Measurements from ENCODE around the gene PXT1.

The PXT1 gene

DNA sequence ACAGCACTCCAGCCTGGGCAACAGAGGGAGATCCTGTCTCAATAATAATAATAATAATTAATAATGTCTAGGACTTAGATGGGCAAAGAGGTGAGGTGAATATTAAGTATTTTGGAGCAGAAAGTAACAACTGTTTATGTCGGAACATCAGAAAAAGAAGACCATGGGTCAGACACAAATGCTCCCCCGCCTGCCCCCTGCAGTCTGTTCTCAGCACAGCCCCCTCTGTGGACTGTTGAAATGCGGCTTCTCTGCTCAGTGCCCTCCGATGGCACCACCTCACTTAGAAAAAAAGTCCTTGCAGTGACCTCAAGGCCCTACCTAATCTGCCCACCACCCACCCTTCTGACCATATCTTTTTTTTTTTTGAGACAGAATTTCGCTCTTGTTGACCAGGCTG, 50.0 kb downstream of the PXT1 start:
- DNase-seq (ENCODE audit: low read depth in 2 of 2, low spot score in 1 of 2) = no peak

DNA sequence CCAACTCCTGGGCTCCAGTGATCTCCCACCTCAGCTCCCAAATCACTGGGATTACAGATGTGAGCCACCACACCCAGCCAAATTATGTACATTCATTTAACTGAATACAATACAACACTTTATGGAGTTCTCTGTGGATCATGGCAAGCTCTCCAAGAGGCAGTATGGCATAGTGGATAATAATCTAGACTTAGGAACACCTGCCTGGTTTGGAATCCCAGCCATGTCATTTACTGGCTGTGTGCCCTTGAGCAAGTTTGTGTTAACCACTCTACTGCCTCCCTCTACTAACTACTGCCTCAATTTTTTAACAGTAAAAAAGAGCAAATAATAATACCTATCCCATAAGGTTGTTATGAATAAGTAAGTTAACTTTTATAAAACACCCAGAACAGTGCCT, 53.3 kb downstream of the PXT1 start:
- no peak for DNase-seq (ENCODE audit: low read depth in 2 of 2, low spot score in 1 of 2)

DNA sequence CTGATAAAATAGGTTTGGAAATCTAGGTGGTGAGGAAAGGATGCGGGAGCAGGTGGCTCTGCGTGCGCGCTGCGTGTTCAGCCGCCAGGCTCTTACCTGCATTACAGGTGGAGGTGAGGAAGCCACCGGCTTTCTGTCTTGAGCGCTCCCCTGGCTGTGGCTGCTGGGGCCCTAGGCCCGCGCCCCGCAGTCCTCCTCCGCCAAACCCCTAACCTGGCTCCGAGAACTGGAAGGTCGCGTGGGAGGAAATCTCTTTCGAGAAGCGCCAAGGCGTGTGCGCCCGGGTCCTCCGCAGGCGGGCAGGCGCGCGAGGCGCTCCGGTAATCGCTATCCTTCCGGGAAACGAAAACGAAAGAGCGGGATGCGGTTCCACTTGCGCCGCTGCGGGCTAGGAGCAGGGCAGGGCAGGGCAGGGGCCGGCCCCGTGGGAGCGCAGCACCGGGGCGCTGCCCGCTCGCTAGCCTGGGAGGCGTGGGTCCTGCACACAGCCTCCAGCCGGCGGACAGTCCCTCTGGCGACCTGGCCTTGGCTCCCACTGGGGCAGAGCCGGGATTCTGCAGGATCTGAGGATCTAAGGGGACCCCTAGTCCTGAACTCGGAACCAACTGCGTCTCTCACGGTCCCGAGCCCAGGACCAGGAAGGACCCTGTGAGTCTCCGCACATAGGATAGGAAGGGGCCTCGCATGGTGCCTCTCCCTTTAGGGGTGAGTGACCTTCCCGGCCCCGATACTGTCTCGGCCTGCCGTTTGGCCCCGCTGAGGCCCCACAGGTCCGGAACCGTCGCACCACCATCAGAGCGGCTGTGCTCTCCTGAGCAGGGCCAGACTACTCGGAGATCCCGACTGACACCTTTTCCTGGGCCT, 55.0 kb downstream of the PXT1 start, which contains the start of gene ETV7:
Gene ETV7 (minus strand): TSS at position 230 of the 864 bp plus-strand sequence. CDS start 128 bp downstream, at position 102.
- DNase-seq (ENCODE audit: low read depth in 2 of 2, low spot score in 1 of 2) = no peak

DNA sequence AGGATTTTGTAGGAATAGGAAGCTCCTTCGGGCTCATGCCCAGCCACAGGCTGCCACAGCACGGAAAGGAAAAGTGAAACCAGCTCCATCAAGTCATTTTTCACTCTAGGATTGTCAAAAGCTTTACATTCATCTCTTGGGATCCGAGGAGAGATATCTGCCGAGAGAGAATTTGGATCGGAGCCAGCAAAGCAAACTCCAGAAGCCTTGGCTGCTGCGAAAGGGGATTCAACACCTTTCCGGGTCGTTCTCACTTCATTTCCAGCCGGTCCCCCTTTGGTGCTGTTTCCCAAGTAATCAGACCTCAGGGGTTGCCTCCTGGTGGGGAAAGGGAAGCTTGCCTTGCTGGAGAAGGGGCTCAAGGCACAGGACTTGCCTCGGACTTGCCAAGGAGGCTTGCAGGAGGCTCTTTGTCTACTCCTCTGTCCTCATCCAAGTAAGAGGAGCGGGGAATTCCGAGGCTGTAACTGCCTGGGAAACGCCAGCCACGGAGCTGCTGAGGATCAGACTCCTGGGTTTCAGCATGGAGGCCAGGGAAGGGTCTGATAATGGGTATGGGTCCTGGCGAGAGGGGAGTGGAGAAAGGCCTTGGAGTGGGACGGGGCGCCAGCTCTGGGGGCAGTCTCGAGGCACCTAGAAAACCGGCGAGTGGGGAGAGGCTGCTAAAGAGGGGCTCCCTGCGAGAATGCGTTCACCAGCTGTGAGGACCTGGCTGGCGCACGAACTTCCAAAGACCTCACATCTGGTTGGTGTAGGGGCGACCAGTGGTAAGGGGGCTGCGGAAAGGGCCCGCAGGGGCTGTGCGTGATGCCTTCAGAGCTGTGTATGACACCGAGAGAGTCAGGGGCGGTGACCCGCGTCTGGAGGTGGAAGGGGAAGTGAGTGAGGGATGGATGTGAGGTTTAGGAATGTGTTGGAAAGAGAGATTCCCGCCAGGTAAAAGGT, 55.9 kb downstream of the PXT1 start:
- no peak for DNase-seq (ENCODE audit: low read depth in 2 of 2, low spot score in 1 of 2)

DNA sequence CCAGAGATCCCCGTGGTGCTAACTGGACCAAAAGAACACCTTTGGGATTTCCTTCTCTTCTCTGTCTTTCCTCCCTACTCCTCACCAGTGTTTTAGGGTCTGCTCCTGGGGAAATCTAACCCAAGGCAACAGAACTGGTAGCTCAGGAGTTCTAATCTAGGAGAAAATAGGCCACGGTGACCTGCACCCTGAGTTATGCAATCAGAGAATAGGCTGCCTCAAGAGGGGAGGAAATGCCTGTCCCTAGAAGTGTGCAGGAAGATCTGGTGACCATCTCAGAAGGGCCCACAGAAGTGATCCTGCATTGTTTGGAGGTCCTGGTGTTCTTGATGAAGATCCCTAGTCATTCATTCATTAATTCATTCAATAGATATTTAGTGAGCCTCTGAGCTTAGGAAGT, 58.6 kb downstream of the PXT1 start:
- DNase-seq (ENCODE audit: low read depth in 2 of 2, low spot score in 1 of 2) = no peak

DNA sequence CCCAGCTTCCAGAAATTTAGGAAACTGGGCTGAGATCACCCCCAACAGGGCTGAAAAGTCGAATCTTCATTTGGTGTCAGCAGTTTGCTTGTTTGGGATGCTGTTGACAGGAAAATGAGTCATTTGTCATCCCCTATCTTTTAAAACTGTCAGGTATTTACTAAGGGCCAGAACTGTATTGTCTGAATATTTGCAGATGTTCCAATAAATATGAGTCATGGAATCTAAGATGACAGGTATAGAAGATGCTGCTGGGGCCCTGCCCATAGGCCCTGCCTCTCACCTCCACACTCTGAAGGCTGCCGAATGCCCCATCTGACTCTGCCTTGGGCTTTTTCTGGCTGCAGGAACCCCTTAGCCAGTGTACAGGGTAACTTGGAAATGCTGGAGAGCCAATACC, 59.0 kb downstream of the PXT1 start:
- DNase-seq (ENCODE audit: low read depth in 2 of 2, low spot score in 1 of 2) = no peak

DNA sequence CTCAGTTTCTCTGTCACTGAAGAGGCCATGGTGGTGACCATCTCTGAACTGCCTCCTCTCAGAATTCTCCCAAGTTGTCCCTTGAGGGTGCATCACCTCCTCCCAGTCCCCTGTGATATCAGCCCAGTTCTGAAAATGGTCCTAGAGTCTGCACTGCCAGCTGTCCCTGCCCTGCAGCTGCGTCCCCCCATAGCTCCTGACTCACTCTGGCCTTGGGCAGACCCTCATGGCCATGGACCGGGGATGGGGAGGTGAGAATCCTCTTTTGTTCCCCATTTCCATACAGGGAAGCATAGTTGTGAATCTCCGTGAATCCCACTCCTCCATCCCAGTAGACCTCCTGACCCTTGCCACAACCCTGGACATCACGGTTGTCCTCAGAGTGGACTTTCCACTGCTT, 59.7 kb downstream of the PXT1 start:
- DNase-seq (ENCODE audit: low read depth in 2 of 2, low spot score in 1 of 2) = no peak

DNA sequence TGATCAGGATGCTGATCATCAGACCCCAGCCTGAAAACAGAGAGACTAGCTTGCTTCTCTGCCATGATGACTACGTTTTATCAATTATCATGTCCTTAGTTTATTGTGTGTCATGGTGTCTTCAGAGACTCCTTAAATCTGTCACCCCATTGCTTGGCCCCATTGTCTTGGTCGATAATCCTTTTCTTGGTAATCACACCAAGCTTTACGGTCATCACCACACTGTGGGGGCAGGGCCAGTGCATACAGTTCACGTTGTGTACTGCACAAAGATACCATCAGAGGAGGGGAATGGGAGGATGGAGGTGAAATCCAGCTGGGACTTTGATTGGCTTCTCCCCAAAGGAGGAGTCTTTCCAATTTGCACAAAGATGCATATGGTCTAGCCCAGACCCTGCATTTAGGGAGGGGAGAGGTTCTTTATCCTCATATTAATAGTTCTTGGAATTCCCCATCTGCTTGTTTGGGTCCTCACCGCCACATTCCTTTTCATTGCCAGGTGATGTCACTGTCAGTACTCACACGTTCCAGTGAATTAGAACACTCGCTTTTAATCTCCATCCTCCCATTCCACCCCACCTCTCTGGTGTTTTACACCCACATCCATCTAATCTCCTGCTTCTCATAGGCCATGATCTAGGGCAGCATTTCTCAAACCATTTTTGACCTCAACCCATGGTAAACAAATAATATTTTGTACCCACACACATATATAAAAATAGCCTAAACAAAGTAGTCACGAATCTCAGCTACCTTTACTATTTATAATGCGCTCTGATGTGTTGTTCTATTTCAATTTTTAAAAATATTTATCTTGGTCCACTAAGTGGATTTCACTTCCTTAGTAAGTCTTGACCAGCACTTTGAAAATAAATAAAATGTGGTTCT, 60.9 kb downstream of the PXT1 start:
- no peak for DNase-seq (ENCODE audit: low read depth in 2 of 2, low spot score in 1 of 2)

DNA sequence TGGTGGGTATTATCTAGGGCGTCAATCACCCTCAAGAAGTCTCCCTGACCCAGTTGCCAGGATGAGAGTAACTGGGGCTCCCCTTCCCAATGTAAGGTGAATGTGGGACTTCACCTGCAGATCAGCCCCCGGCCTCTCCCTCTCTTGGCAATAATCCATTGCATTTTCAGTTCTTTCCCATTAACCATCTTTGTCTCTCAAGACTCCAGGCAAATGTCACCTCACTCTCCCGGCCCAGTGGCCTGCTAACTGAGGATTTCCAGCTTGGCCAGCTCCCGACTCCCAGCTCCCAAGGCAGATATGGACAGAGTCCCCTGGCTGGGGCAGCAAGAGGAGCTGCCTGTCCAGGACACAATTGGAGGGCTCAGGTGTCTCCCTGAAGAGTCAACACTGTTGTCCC, 62.5 kb downstream of the PXT1 start:
- DNase-seq (ENCODE audit: low read depth in 2 of 2, low spot score in 1 of 2) = no peak

DNA sequence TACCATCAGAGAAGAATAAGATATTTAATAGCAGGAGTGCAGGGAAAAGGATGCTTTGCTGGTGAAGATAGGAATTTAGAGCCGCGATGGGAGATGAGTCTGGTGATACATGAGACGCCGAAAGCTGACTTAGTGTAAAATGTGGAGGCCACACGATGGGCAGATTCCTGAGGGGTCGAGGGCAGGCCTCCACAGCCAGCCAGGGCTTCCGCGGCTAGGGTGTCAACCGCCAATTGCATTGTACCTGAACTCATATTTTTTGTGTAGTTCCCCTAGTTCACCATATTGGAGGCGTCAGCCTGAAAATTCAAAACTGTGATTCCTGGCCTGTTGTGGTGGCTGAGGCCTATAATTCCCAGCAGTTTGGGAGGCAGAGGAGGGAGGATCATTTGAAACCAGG, 63.7 kb downstream of the PXT1 start:
- DNase-seq (ENCODE audit: low read depth in 2 of 2, low spot score in 1 of 2) = no peak

DNA sequence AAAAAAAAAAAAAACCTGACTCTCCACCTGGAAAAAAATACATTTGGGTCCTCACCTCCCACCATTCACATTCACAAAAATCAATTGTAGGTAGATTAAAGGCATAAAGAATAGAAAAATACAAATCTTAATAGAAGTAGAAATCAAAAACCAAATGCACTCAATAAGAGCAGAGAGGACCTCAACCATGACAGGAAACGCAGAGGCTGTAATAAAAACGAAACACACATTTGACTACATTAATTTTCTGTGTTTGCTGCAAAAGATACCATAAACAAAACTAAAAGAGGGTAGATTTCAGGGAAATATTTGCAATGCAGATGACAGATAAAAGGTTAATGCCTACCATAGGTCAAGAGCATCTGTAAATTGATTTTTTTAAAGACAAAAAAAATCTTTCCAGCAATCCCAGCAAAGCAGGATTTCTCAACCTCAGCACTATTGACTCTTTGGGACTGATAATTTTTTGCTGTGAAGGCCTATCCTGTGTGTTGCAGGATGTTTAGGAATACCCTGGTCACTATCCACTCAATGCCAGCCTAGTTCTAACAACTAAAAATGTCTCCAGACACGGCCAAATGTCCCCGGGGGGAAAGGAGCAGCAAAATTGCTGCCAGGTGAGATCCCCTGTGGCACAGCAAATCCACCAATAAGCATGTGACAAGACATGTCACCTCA, 64.3 kb downstream of the PXT1 start:
- no peak for DNase-seq (ENCODE audit: low read depth in 2 of 2, low spot score in 1 of 2)

DNA sequence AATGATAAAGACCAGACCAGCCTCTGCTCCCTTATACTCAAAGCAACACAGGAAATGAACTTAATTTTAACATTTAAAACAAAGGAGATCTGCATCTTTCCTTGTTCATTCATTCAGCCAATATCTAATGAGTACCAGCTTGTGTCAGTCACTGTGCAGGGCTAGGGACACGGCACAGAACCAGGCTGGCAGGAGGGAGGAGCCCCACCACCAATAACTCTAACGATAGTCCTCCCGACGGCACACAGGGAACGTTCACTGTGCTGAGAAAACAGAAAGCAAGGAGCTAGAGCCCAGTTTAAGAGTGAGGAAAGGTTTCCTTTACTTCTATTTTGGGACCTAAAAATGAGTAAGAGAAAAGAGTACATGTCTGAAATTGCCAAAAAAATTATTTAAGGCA, 65.1 kb downstream of the PXT1 start:
- DNase-seq (ENCODE audit: low read depth in 2 of 2, low spot score in 1 of 2) = no peak

DNA sequence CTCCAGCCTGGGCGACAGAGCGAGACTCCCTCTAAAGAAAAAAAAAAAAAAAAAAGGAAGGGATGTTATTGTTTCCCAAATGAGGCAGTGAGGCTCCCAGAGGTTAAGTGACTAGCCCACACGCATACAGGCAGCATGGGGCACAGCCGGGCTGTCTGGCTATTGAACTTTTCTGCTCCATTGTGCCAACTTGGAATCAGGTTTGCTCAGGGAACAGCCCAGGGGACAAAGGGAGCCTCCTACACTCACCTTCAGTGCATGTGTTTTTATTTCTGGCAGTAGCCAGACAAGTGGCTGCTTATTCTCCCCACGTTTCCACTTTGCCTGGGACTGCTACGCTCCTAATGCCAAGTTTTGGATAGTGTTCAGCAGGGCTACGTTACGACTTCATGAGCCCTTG, 65.9 kb downstream of the PXT1 start:
- DNase-seq (ENCODE audit: low read depth in 2 of 2, low spot score in 1 of 2) = no peak

DNA sequence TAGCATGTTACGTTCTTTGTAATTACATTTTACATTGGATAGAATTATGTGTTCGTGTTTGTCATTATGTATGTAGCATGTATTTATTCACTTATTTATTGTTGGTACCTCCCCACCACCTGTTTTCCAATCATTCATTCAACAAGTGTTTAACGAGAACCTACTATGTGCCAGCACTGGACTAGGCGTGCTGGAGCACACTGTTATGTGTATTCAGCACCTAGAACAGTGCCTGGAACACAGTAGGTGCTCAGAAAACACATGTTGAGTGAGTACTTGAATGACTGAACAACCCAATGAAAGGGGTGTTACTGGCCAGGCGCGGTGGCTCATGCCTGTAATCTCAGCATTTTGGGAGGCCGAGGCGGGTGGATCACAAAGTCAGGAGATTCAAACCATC, 66.5 kb downstream of the PXT1 start:
- DNase-seq (ENCODE audit: low read depth in 2 of 2, low spot score in 1 of 2) = no peak

DNA sequence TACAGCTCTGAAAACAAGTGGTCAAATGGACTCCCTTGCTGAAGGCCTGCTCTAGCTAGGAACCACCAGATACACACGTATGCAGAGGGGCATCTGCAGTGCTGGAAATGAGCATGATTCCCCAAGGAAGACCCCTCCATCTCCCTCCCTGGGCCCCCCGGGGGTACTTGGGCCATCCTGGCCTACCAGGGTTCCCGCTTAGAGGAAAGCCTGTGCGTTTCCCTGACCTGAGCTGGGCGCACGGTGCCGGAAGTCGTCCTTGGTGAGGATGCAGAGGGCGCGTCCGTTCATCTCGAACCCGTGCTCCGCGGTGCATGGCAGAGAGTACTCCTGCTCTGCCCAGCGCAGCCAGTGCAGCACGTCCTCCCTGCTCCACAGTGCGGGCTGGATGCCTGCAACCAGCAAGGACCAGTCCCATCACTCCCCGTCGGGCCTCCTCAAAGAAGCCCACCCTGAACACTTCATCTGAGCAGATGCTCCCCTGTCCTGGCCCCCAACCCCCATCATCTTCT, 67.0 kb downstream of the PXT1 start:
- DNase-seq (ENCODE audit: low read depth in 2 of 2, low spot score in 1 of 2) = no peak

DNA sequence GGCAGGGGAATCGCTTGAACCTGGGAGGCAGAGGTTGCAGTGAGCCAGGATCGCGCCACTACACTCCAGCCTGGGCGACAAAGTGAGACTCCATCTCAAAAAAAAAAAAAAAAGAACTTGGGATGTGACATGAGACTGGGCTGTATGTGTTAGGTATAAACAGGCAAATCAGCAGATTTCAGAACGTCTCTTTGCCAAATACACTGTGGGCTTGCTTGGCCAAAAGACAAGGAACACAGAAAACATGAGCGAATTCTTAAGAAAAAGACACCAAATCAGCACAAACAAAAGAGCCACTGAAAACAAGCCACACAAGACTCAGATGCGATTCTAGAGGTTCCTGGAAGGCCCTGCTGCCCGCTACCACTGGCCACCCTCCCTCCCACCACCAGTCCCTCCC, 67.7 kb downstream of the PXT1 start:
- DNase-seq (ENCODE audit: low read depth in 2 of 2, low spot score in 1 of 2) = no peak

DNA sequence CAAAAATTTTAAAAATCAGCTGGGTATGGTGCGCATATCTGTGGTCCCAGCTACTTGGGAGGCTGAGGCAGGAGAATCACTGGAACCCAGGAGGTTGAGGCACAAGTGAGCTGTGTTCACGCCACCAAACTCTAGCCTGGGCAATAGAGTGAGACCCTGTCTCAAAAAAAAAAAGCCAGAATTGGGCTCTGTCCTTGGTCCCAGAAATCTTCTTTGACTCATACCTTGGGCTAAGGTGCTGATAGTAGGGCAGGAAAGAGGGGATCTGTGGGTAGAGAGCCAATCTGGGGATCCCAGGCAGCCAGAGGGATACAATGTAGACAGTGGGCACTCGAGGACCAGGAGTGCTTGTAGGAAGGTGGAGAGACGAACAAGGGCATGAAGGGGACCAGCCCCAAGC, 68.5 kb downstream of the PXT1 start:
- no peak for DNase-seq (ENCODE audit: low read depth in 2 of 2, low spot score in 1 of 2)

DNA sequence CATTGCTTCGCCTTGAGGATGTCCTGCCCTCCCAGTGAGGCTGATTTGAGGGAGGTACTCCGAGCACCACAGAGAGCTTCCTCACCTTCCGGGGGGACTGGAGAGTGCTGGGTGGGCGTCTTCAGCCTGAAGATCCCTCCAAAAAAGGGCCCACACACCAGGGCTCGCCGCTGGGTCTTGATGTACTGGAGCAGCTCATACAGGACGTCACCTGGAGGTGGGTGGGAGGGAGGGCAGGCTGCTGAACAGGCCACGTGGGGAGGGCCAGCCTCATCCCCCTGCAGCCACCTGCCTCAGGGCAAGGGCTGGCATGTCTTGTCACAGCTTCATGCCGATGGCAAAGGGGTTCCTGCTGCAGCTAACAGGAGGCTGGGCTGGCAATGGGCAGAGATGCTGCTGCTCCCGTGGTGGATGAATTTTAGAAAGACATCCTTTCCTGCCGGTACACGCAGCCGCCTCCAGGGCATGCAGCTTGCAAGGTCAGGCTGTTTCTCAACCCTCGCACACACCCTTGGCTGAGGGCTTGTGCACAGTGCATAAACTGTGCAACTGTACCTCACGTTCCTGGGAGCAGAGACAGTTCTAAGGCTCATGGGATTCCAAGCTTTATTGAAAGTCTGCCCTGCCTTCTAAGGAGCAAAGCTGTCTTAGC, 69.2 kb downstream of the PXT1 start:
- DNase-seq (ENCODE audit: low read depth in 2 of 2, low spot score in 1 of 2) = no peak

DNA sequence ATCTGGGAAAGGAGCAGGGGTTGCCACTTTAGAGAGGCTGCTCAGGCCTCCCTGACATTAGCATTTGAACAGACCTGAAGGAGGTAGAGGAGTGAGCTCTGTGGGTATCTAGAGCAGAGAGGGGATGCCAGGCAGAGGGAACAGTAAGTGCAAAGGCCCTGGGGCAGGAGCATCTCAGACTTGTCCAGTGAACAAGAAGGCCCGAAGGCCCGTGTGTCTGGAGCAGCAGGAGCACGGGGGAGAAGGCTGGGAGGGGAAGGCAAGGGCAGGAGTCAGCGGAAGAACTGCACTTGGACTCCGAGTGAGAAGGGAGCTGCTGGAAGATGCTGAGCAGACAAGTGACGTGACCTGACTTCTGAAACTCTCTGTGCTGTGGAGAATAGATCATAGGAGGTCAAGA, 70.6 kb downstream of the PXT1 start:
- DNase-seq (ENCODE audit: low read depth in 2 of 2, low spot score in 1 of 2) = no peak

DNA sequence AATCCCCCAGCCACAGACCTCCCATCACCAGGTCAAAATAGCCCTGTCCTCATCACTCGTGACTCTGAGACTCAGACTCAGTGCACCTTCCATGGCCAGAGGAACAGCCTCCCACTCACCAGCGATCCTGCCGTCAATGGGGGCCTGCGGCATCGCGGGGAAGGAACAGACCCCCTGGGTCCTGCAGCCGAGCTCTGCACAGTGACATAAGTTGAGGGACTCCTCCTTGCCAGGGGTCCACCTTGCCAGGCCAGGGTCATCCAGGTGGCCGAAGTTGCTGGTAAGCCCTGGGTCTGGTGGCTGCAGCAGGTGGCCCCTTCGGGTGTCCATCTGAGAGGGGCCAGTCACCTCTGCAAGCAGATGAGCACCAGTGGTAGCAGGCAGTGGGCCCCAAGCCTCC, 71.4 kb downstream of the PXT1 start:
- no peak for DNase-seq (ENCODE audit: low read depth in 2 of 2, low spot score in 1 of 2)

Measured in stimulated activated CD8-positive, alpha-beta memory T cell treated with anti-CD3 and anti-CD28 coated beads, Interleukin-4, amount 100 ng/mL, for 1 hour (primary cell).